OCI-LY7 (cell line): ENCODE measurements around the gene SMURF2. TPM values are rescaled to one million over a fixed set of nuclear protein-coding genes. Genes with fewer than 3 reads are reported as not detected.
"Not testable (repeated sequence)": the region's sequence is repeated elsewhere in the genome, so short reads cannot be mapped to it uniquely, and the experiment has no call there.

ENCODE experiments used
- BruUV-seq: library from RNA; stranded (reverse); fragments of 400-500 nt; replicated peaks from 2 replicates; lab custom pipeline; 2021; lab: Mats Ljungman, UMichigan
- CTCF ChIA-PET: fragments of 300-600 bp; sonication (Branson Sonifier 250); formaldehyde crosslinking; loops from one replicate; lab custom pipeline; 2022; ENCODE audit warnings: antibody characterized with exemption; ENCODE audit not compliant: unreplicated experiment; lab: Charles Lee
- POLR2A ChIA-PET: fragments of 300-600 bp; sonication (Branson Sonifier 250); formaldehyde crosslinking; loops from one replicate; lab custom pipeline; 2022; ENCODE audit warnings: antibody characterized with exemption; lab: Charles Lee
- DNase-seq: peaks from one replicate; pipeline ENCODE4 v3.0.0-alpha.2; 2015; ENCODE audit warnings: low spot score
- H2AFZ ChIP-seq: fragments of 200-600 bp; sonication (generic), shearing (Covaris generic); 2 replicates; pipeline ENCODE4 v1.6.1; 2014; ENCODE audit warnings: mild to moderate bottlenecking, antibody characterized with exemption, low read length, moderate library complexity
- H3K27ac ChIP-seq: fragments of 200-600 bp; sonication (generic); 2 replicates; pipeline ENCODE4 v1.5.1; 2014; ENCODE audit warnings: mixed run types, low read depth, mild to moderate bottlenecking, moderate library complexity, low read length, inconsistent platforms; ENCODE audit not compliant: poor library complexity, severe bottlenecking
- H3K36me3 ChIP-seq: fragments of 200-600 bp; sonication (generic); 2 replicates; pipeline ENCODE4 v1.6.1; 2014; ENCODE audit warnings: mild to moderate bottlenecking, antibody characterized with exemption, low read length, moderate library complexity, mixed read lengths; ENCODE audit not compliant: insufficient read depth
- H3K4me1 ChIP-seq: fragments of 200-600 bp; sonication (generic); 2 replicates; pipeline ENCODE4 v1.5.1; 2014; ENCODE audit warnings: mild to moderate bottlenecking, low read length; ENCODE audit not compliant: insufficient read depth, poor library complexity, severe bottlenecking
- H3K4me2 ChIP-seq: fragments of 200-600 bp; sonication (generic); 2 replicates; pipeline ENCODE4 v1.6.1; 2014; ENCODE audit warnings: mild to moderate bottlenecking, low read length
- H3K4me3 ChIP-seq: fragments of 200-600 bp; sonication (generic); 2 replicates; pipeline ENCODE4 v1.5.1; 2014; ENCODE audit warnings: mild to moderate bottlenecking, low read depth, low read length; ENCODE audit not compliant: poor library complexity, severe bottlenecking
- H3K79me2 ChIP-seq: fragments of 200-600 bp; sonication (generic); 2 replicates; pipeline ENCODE4 v1.6.1; 2016; ENCODE audit warnings: low read depth, mild to moderate bottlenecking, low read length, moderate library complexity, mixed read lengths; ENCODE audit not compliant: insufficient read depth
- H3K9me2 ChIP-seq: fragments of 200-600 bp; sonication (generic); 2 replicates; pipeline ENCODE4 v1.6.1; 2016; ENCODE audit warnings: mild to moderate bottlenecking, low read length, mixed read lengths; ENCODE audit not compliant: insufficient read depth
- H3K9me3 ChIP-seq: fragments of 200-600 bp; sonication (generic); 2 replicates; pipeline ENCODE4 v1.6.1; 2014; ENCODE audit warnings: mild to moderate bottlenecking, mixed run types, low read length, mixed read lengths
- H4K20me1 ChIP-seq: fragments of 200-600 bp; sonication (generic); 2 replicates; pipeline ENCODE4 v1.6.1; 2014; ENCODE audit warnings: mild to moderate bottlenecking, antibody characterized with exemption, low read length, moderate library complexity, mixed read lengths; ENCODE audit not compliant: insufficient read depth
- EZH2phosphoT487 ChIP-seq: fragments of 200-600 bp; sonication (generic); IDR thresholded peaks from 2 replicates; pipeline ENCODE4 v1.6.1; 2018; ENCODE audit warnings: low read depth, borderline replicate concordance, mild to moderate bottlenecking, mixed run types, antibody characterized with exemption, low read length, moderate library complexity, mixed read lengths
- intact Hi-C: fragments of 100-400 bp; cut with micrococcal nuclease; formaldehyde crosslinking; loops from one replicate; pipeline ENCODE4 v1.10.0; 2022; ENCODE audit not compliant: unreplicated experiment
- total RNA-seq, 2 experiments: library from RNA; depleted of rRNA in 1 of 2; stranded (reverse); fragments of >200 nt in 1 of 2; shearing (Covaris generic) in 1 of 2; gene quantifications; 2 replicates each; pipeline ENCODE4 v1.2.3, GENCODE V29; 2014 to 2022
- TF ChIP-seq, protein P1 (sequence below): fragments of 200-600 bp; sonication (generic); conservative IDR thresholded peaks from 2 replicates; pipeline ENCODE4 v1.5.1; 2014; ENCODE audit warnings: mild to moderate bottlenecking, antibody characterized with exemption, low read length, moderate library complexity, mixed read lengths

Gene SMURF2
- total RNA-seq, 2 experiments from 2014 or later = 15.6 to 20.8 TPM

- Histone ChIP-seq H3K27ac (no peak overlapping the region), H3K9me3 (no peaks in the 10 kb centered on the region), H3K4me3 (no peak overlapping the region), H4K20me1 (peaks cover 4% of the 10 kb centered on the region; the same call in 1 of the 2 replicates), H3K4me2 (no peak overlapping the region), H3K79me2 (peaks cover 8% of the 10 kb centered on the region; the same call in 1 of the 2 replicates), H3K9me2 (no peaks in the 10 kb centered on the region), H3K4me1 (peaks cover under 1% of the 10 kb centered on the region), H3K36me3 (no peaks in the 10 kb centered on the region), H2AFZ (no peak overlapping the region)
- no TSS peak for BruUV-seq
- DNase-seq = no peak
- ChIA-PET CTCF (no interaction called here), POLR2A (no interaction called here)
- intact Hi-C loops = no loop called here
- no peak for TF ChIP-seq EZH2phosphoT487
- TF ChIP-seq, protein P1, sequence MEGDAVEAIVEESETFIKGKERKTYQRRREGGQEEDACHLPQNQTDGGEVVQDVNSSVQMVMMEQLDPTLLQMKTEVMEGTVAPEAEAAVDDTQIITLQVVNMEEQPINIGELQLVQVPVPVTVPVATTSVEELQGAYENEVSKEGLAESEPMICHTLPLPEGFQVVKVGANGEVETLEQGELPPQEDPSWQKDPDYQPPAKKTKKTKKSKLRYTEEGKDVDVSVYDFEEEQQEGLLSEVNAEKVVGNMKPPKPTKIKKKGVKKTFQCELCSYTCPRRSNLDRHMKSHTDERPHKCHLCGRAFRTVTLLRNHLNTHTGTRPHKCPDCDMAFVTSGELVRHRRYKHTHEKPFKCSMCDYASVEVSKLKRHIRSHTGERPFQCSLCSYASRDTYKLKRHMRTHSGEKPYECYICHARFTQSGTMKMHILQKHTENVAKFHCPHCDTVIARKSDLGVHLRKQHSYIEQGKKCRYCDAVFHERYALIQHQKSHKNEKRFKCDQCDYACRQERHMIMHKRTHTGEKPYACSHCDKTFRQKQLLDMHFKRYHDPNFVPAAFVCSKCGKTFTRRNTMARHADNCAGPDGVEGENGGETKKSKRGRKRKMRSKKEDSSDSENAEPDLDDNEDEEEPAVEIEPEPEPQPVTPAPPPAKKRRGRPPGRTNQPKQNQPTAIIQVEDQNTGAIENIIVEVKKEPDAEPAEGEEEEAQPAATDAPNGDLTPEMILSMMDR = no peak
Observed at GRCh38 chr17:64611369-64611768, 50.7 kb downstream of the SMURF2 start.

- CTCF ChIA-PET, H3K9me3 ChIP-seq, intact Hi-C loops, H4K20me1 ChIP-seq, BruUV-seq, H3K4me2 ChIP-seq, H3K27ac ChIP-seq, H3K9me2 ChIP-seq, DNase-seq, H3K4me3 ChIP-seq, H2AFZ ChIP-seq, H3K4me1 ChIP-seq, POLR2A ChIA-PET, H3K36me3 ChIP-seq: not testable (repeated sequence)
- peaks cover 13% of the 10 kb centered on the region; the same call in 1 of the 2 replicates for H3K79me2 ChIP-seq
Observed at GRCh38 chr17:64610244-64610643, 51.9 kb downstream of the SMURF2 start.

- DNase-seq = no peak
- no peak overlapping the region for H3K4me3 ChIP-seq
- H3K4me1 ChIP-seq = no peaks in the 10 kb centered on the region
- H3K36me3 ChIP-seq = no peaks in the 10 kb centered on the region
- H3K4me2 ChIP-seq = no peak overlapping the region
- ChIA-PET POLR2A (no interaction called here), CTCF (no interaction called here)
- no peak overlapping the region for H3K27ac ChIP-seq
- H4K20me1 ChIP-seq = peaks cover 7% of the 10 kb centered on the region
- intact Hi-C loops = no loop called here
- peaks cover 13% of the 10 kb centered on the region; the same call in 1 of the 2 replicates for H3K79me2 ChIP-seq
- H2AFZ ChIP-seq = no peak overlapping the region
- TF ChIP-seq, protein P1 = no peak
- no peak for TF ChIP-seq EZH2phosphoT487
- no TSS peak for BruUV-seq
- no peaks in the 10 kb centered on the region for H3K9me3 ChIP-seq
- H3K9me2 ChIP-seq = no peaks in the 10 kb centered on the region
Observed at GRCh38 chr17:64608571-64608981, 53.5 kb downstream of the SMURF2 start.
